Activated B cell treated with CpG ODN at 0.5 μM for 24 hours (primary cell): ENCODE data around the gene BCAP31. TPM values are rescaled to one million over a fixed set of nuclear protein-coding genes. Genes with fewer than 3 reads are reported as not detected.
A peak's percentile ranks its signal among the peaks of the same experiment; 100 is the strongest.

ENCODE experiments used
- ATAC-seq: fragments of 200-7000 bp; cut with Tn5 transposase; one replicate; pipeline ENCODE4 v1.10.0; 2021; ENCODE audit warnings: low read depth, mild to moderate bottlenecking, moderate library complexity
- CTCF ChIA-PET: fragments of 350-600 bp; sonication (Branson Sonifier 250); formaldehyde crosslinking; loops from one replicate; lab custom pipeline; 2021; ENCODE audit warnings: antibody characterized with exemption; lab: Charles Lee
- POLR2A ChIA-PET: fragments of 350-600 bp; sonication (Branson Sonifier 250); formaldehyde crosslinking; loops from one replicate; lab custom pipeline; 2021; ENCODE audit warnings: antibody characterized with exemption; lab: Charles Lee
- DNase-seq: peaks from one replicate; pipeline ENCODE4 v3.0.0; 2022
- H3K27ac Mint-ChIP-seq: one replicate; pipeline ENCODE4 v1.8.0; 2020; ENCODE audit warnings: mixed read lengths
- H3K27me3 Mint-ChIP-seq: one replicate; pipeline ENCODE4 v1.8.0; 2021; ENCODE audit warnings: mixed read lengths
- H3K36me3 Mint-ChIP-seq: one replicate; pipeline ENCODE4 v1.8.0; 2021; ENCODE audit warnings: low read depth, mixed read lengths
- H3K4me1 Mint-ChIP-seq: one replicate; pipeline ENCODE4 v1.8.0; 2021; ENCODE audit warnings: mixed read lengths
- H3K4me3 Mint-ChIP-seq: one replicate; pipeline ENCODE4 v1.8.0; 2020; ENCODE audit warnings: mild to moderate bottlenecking, mixed read lengths
- H3K9me3 Mint-ChIP-seq: one replicate; pipeline ENCODE4 v1.8.0; 2020; ENCODE audit warnings: mixed read lengths
- intact Hi-C: fragments of 100-400 bp; cut with micrococcal nuclease; formaldehyde crosslinking; loops from one replicate; pipeline ENCODE4 v1.15.1; 2024
- total RNA-seq: library from RNA; stranded (reverse); gene quantifications from 2 replicates; pipeline ENCODE4 v1.2.3, GENCODE V29; 2022
- TF ChIP-seq, protein P1 (sequence below): fragments of 200-600 bp; IDR thresholded peaks from one replicate; pipeline ENCODE4 v1.8.0; 2022; ENCODE audit warnings: antibody characterized with exemption, mild to moderate bottlenecking

Gene BCAP31
- total RNA-seq, 1 donor from 2014 or later, result 90.5 TPM

DNA sequence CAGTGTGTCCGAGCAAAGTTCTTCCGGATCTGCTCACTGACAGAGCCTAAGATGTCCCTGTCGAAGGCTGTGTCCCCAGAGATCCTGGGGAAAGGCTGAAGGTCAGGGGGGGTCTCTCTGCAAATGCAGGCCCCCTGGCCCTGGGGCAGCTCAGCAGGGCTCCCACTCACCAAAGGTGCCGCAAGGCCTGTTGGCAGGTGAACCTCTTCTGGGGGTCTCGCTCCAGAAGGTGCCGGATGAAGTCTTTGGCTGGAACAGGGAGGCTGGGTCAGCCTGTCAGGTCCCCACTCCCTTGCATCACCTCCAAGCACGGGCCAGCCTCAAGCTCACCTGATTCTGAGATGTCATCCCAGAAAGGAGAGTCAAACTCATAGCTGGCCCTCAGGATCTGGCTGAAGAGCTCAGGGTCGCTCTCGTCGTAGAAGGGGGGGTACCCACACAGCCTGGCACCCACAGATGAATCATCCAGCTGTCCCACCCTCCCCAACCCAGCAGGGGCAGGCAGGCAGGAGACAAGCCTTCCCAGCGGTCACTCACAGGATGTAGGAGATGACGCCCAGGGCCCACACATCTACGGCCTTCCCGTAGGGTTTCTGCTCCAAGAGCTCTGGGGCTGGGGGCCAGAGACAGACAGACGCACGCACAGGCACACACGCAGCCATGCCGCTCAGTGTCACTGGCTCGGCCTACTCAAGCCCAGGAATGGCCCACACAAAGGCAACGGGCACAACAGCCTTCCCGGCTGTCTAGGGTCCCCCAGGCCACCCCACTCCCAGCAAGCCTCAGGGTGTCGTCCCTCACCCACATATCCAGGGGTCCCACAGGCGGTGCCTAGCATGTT is 53.2 kb downstream of the BCAP31 start:
- ATAC-seq (no peak), DNase-seq (no peak)
- TF ChIP-seq, protein P1, sequence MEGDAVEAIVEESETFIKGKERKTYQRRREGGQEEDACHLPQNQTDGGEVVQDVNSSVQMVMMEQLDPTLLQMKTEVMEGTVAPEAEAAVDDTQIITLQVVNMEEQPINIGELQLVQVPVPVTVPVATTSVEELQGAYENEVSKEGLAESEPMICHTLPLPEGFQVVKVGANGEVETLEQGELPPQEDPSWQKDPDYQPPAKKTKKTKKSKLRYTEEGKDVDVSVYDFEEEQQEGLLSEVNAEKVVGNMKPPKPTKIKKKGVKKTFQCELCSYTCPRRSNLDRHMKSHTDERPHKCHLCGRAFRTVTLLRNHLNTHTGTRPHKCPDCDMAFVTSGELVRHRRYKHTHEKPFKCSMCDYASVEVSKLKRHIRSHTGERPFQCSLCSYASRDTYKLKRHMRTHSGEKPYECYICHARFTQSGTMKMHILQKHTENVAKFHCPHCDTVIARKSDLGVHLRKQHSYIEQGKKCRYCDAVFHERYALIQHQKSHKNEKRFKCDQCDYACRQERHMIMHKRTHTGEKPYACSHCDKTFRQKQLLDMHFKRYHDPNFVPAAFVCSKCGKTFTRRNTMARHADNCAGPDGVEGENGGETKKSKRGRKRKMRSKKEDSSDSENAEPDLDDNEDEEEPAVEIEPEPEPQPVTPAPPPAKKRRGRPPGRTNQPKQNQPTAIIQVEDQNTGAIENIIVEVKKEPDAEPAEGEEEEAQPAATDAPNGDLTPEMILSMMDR, result no peak
- Mint-ChIP-seq H3K4me1 (peaks cover 7% of the 10 kb centered on the region), H3K36me3 (no peaks in the 10 kb centered on the region), H3K27ac (no peak overlapping the region), H3K27me3 (peaks cover 17% of the 10 kb centered on the region), H3K4me3 (no peak overlapping the region), H3K9me3 (no peaks in the 10 kb centered on the region)
- POLR2A ChIA-PET, result no interaction called here
- CTCF ChIA-PET, result interaction anchor here (1.0 to 4.3 kb wide), 3 partner anchors 115 to 729 kb away, joined by 3 to 23 read pairs (median 3); no protein-coding TSS in a partner anchor
- intact Hi-C loops, result no loop called here

DNA sequence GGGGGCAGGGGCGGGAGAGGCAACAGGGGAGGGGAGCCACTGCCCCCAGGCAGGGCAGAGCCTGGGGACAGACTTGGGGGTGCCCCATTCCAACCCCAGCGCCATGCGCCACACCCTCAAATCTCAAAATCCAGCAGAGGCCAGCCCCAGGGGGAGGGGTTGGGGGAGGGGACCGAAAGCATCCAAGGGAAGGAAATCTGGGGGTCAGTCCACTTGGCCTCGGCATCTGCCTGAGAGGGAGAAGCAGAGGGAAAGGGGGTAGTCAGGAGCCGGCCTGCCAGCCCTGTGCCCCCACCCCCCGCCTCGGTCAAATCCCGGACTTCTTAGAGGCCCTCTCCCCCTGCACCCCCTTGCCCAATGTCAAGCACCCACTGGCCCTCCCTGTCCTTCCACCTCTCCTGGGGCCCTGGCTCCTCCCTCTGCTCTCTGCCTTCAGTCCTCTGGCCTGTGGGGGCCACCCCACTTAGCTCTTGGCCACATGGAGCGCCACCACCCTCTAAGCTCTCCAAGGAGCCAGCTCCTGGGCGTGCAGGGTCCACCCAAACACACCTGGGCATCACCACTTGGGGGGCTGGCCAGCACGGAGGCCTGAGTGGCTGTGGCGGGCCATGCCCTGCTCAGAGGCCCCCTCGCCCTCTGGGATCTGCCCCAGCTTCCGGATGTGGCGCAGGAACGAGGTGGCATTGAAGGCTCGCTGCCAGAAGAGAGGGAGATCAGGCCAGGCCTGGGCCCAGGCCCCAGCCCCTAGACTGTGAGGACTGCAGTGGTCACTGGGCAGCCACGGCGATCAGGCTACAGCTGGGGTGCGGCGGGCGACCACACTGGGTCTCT is 54.1 kb downstream of the BCAP31 start:
- ChIA-PET POLR2A (no interaction called here), CTCF (interaction anchor here (1.0 to 4.3 kb wide), 5 partner anchors 61 to 729 kb away, joined by 3 to 23 read pairs (median 7); no protein-coding TSS in a partner anchor)
- no peaks in the 10 kb centered on the region for H3K36me3 Mint-ChIP-seq
- H3K4me1 Mint-ChIP-seq, result peaks cover 7% of the 10 kb centered on the region
- H3K27me3 Mint-ChIP-seq, result peaks cover 15% of the 10 kb centered on the region
- ATAC-seq (no peak), DNase-seq (no peak)
- H3K4me3 Mint-ChIP-seq, result no peak overlapping the region
- TF ChIP-seq, protein P1, result no peak
- H3K9me3 Mint-ChIP-seq, result no peaks in the 10 kb centered on the region
- intact Hi-C loops, result loop anchor here (1.0 kb wide), 1 partner anchor 711 kb away; no protein-coding TSS in a partner anchor
- no peak overlapping the region for H3K27ac Mint-ChIP-seq

DNA sequence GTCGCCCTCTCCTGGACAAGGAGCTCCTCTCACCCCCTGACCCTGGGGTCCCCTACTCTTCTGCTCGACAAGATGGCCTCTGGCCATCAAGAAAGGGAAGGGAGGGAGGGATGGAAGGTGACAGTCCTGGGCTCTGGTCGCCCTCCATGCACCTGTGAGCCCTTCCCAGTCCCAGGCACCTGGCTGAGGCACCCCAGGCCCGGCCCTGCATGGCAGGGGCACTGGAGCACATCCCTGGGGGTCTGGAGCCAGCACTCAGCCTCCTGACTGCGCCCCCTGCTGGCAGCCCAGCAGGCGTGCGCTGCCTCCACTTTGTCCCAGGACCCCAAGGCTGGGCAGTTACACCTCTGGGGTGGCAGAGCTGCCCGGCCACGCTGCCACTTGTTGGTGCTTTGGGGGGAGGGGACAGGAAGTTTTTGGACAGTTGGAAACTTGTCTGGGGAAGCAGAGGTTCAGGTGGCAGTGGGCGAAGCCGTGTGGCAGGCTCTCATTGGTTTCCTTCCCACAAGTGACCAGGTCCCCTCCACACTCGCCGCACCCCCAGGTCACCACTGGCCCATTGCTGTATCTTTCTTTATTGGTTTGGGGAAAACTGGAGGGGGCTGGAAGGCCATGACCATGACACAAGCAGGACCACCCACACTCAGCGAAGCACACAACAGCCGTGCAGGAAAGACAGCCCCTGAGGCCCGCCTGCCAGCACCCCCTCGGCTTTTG is 54.9 kb downstream of the BCAP31 start:
- TF ChIP-seq, protein P1, result no peak
- intact Hi-C loops, result loop anchor here (1.0 kb wide), 1 partner anchor 710 kb away; no protein-coding TSS in a partner anchor
- H3K9me3 Mint-ChIP-seq, result no peaks in the 10 kb centered on the region
- ATAC-seq (peak; percentile 65), DNase-seq (peak; percentile 50)
- ChIA-PET CTCF (interaction anchor here (1.3 to 4.3 kb wide), 5 partner anchors 21 to 130 kb away, joined by 4 to 23 read pairs (median 7); no protein-coding TSS in a partner anchor), POLR2A (no interaction called here)
- H3K36me3 Mint-ChIP-seq, result no peaks in the 10 kb centered on the region
- H3K4me1 Mint-ChIP-seq, result peaks cover 7% of the 10 kb centered on the region
- H3K27me3 Mint-ChIP-seq, result peaks cover 10% of the 10 kb centered on the region
- H3K4me3 Mint-ChIP-seq, result no peak overlapping the region
- no peak overlapping the region for H3K27ac Mint-ChIP-seq

DNA sequence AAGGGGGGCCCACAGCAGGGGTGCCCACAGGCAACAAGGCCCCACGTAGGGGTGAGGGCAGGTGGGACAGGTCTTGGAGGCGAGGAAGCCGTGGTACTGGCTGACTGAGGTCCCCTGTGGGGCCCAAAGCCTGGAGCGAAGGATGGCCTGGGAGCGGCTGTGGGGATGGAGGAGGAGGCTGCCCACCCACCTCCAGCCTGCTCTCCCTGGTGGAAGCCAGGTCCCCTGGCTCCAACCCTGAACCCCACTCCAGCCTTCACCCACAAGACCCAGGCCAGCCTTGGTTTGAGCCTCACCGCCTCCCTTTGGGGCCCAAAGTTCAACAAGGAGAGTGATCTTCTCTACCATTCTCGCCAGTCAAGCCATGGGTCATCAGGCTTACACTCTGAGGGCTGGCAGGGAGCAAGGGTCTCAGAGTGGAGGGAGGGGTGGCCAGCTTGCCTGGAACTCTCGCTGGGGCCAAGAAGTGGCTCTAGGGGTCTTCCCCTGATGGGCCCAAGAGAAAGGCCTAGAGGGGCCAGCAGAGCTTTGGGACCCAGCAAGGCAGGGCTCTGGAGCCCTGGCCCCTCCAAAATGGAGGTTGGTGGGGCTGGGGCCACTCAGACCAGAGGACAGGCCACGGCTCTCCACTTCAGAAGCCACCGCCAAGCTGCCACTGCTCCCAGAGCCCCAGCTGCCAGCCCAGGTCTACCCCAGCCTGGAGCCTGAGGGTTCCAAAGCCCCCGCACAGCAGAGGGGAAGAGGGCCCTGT is 55.6 kb downstream of the BCAP31 start:
- H3K27me3 Mint-ChIP-seq, result peaks cover 7% of the 10 kb centered on the region
- no peak overlapping the region for H3K4me3 Mint-ChIP-seq
- intact Hi-C loops, result loop anchor here (1.0 kb wide), 5 partner anchors 114 to 727 kb away; no protein-coding TSS in a partner anchor
- ChIA-PET POLR2A (no interaction called here), CTCF (interaction anchor here (1.0 to 4.3 kb wide), 12 partner anchors 20 to 727 kb away, joined by 3 to 30 read pairs (median 6); no protein-coding TSS in a partner anchor)
- H3K9me3 Mint-ChIP-seq, result no peaks in the 10 kb centered on the region
- peaks cover 5% of the 10 kb centered on the region for H3K4me1 Mint-ChIP-seq
- no peak overlapping the region for H3K27ac Mint-ChIP-seq
- no peaks in the 10 kb centered on the region for H3K36me3 Mint-ChIP-seq
- TF ChIP-seq, protein P1, result no peak
- ATAC-seq (no peak), DNase-seq (no peak)
